ENCODE measurements around the gene PSME2.

Gene PSME2

DNA sequence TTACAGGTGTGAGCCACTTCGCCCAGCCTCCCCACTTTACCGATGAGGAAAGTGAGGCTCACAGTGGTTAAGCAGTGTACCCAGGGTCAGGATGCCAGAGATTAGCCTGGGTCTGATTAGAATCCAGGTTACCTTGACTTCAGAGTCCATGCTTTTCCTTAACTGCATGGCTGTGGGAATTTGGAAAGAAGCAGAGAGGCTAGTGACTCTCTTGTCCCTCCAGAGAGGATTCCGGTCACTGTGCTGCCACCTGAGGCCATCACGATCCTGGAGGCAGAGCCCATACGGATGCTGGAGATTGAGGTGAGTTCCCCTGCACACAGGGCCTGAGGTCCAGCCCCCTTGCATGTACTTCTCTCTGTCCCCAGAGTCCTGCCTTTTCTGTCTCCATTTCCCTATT lies 30.2 kb upstream of the PSME2 start (continued):
- no peak for TF ChIP-seq ZNF26 (tag by site-specific recombination; IDR thresholded peaks at IDR 0.05)
- TF ChIP-seq ZNF292 (tag by site-specific recombination; IDR thresholded peaks at IDR 0.05; ENCODE audit: borderline replicate concordance, low read depth) = no peak

DNA sequence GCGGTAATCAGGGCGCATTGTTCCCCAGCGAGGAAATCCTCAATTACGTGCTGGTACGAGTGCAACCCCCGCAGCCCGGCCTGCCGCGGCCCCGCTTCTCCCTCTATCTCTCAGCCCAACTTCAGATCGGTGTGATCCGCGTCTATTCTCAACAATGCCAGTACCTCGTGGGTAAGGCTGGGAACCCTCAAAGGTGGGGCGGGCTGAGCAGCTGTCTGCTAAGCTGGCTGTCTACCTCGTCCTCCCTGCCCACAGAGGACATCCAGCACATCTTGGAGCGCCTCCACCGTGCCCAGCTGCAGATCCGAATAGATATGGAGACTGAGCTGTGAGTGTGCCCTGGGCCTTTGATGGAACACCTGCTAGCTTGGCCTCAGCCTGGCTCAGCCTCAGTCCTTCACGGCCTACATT lies 26.5 kb upstream of the PSME2 start:
- POLR2A ChIA-PET = interaction anchor here (1.5 kb wide), 1 partner anchor 13 kb away, joined by 3 read pairs; no protein-coding TSS in a partner anchor
- H3K36me3 ChIP-seq (ENCODE audit: control insufficient read depth in 2 of 2, insufficient read depth in 1 of 2, low read length in 2 of 2) = peaks cover 0 to 18% of the 10 kb centered on the region in 2 experiments; a peak in 2 of 3 replicates
- H3K4me1 ChIP-seq (ENCODE audit: control insufficient read depth, insufficient read depth, low read length) = no peaks in the 10 kb centered on the region
- CTCF ChIA-PET = no interaction called here
- no peak overlapping the region for H3K27ac ChIP-seq (ENCODE audit: extremely low read depth, low read depth, low read length)
- TF ChIP-seq ZNF157 (tag by site-specific recombination; IDR thresholded peaks at IDR 0.05) (no peak), ZNF510 (tag by site-specific recombination; IDR thresholded peaks at IDR 0.05; ENCODE audit: insufficient replicate concordance) (no peak), ZEB2 (tag by site-specific recombination; IDR thresholded peaks at IDR 0.05) (no peak), ZNF48 (tag by site-specific recombination; IDR thresholded peaks at IDR 0.05) (no peak), SP2 (tag by site-specific recombination; IDR thresholded peaks at IDR 0.05) (no peak), ZNF585B (tag by site-specific recombination; IDR thresholded peaks at IDR 0.05) (no peak), ZNF148 (tag by site-specific recombination; IDR thresholded peaks at IDR 0.05; ENCODE audit: borderline replicate concordance) (no peak), ZNF169 (tag by site-specific recombination; IDR thresholded peaks at IDR 0.05) (no peak)
- H3K4me3 ChIP-seq (ENCODE audit: low read depth, low read length) = no peak overlapping the region
- no peaks in the 10 kb centered on the region for H3K9me3 ChIP-seq (ENCODE audit: control insufficient read depth, insufficient read depth, low read depth, low read length)

DNA sequence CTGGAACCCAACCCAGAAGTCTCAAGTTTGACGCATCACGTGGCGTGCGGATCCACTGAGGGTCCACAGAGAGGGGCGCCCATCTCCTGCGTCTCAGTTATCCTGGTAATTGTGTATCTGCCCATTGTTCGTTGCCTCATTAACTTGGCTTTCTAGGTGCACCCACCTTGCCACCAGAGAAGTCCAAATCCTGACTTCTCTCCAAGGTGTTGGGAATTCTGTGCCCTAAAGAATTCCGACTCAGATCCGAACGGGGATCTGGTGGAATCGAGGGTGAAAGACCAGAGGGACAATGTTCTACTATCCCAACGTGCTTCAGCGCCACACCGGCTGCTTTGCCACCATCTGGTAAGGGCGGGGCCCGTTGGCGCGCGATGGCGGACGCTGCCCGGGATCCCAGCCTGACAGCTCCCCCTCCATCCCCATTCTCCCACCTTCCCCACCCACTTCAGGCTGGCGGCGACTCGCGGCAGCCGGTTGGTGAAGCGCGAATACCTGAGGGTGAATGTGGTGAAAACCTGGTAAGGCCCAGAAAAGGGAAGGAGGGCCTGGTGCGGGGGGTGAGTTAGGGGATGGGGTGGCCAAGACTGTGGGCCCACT lies 26.0 kb upstream of the PSME2 start:
- Histone ChIP-seq H3K4me1 (ENCODE audit: control insufficient read depth, insufficient read depth, low read length) (no peaks in the 10 kb centered on the region), H3K36me3 (ENCODE audit: control insufficient read depth in 2 of 2, insufficient read depth in 1 of 2, low read length in 2 of 2) (peaks cover 0 to 18% of the 10 kb centered on the region in 2 experiments; a peak in 2 of 3 replicates), H3K27ac (ENCODE audit: extremely low read depth, low read depth, low read length) (no peak overlapping the region), H3K4me3 (ENCODE audit: low read depth, low read length) (no peak overlapping the region), H3K9me3 (ENCODE audit: control insufficient read depth, insufficient read depth, low read depth, low read length) (no peaks in the 10 kb centered on the region)
- POLR2A ChIA-PET = interaction anchor here (1.5 kb wide), 1 partner anchor 12 kb away, joined by 3 read pairs; no protein-coding TSS in a partner anchor
- TF ChIP-seq ZSCAN16 (tag by site-specific recombination; IDR thresholded peaks at IDR 0.05) (no peak), GLIS1 (tag by site-specific recombination; IDR thresholded peaks at IDR 0.05) (no peak), ZNF37A (tag by site-specific recombination; IDR thresholded peaks at IDR 0.05) (no peak), ZNF561 (tag by site-specific recombination; IDR thresholded peaks at IDR 0.05; ENCODE audit: borderline replicate concordance) (no peak), ZNF529 (tag by site-specific recombination; IDR thresholded peaks at IDR 0.05; ENCODE audit: insufficient replicate concordance) (no peak), ZNF2 (tag by site-specific recombination; IDR thresholded peaks at IDR 0.05) (no peak), ZNF704 (tag by site-specific recombination; IDR thresholded peaks at IDR 0.05) (no peak), ZBTB20 (tag by site-specific recombination; IDR thresholded peaks at IDR 0.05) (no peak), ZNF16 (tag by site-specific recombination; IDR thresholded peaks at IDR 0.05; ENCODE audit: low read depth) (no peak), WT1 (tag by site-specific recombination; IDR thresholded peaks at IDR 0.05) (no peak), ZNF777 (tag by site-specific recombination; IDR thresholded peaks at IDR 0.05; ENCODE audit: borderline replicate concordance) (no peak), ZNF792 (tag by site-specific recombination; IDR thresholded peaks at IDR 0.05) (no peak), SCRT1 (tag by site-specific recombination; IDR thresholded peaks at IDR 0.05; ENCODE audit: borderline replicate concordance) (no peak), PATZ1 (tag by site-specific recombination; IDR thresholded peaks at IDR 0.05) (no peak), ZNF670 (tag by site-specific recombination; IDR thresholded peaks at IDR 0.05; ENCODE audit: low read depth) (no peak)
- TF ChIP-seq, protein P1, sequence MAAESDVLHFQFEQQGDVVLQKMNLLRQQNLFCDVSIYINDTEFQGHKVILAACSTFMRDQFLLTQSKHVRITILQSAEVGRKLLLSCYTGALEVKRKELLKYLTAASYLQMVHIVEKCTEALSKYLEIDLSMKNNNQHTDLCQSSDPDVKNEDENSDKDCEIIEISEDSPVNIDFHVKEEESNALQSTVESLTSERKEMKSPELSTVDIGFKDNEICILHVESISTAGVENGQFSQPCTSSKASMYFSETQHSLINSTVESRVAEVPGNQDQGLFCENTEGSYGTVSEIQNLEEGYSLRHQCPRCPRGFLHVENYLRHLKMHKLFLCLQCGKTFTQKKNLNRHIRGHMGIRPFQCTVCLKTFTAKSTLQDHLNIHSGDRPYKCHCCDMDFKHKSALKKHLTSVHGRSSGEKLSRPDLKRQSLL (tag by site-specific recombination; IDR thresholded peaks at IDR 0.05) = no peak
- CTCF ChIA-PET = no interaction called here
